ENCODE measurements around the gene OR6S1. TPM values are rescaled to one million over a fixed set of nuclear protein-coding genes. Genes with fewer than 3 reads are reported as not detected.

Gene OR6S1, protein sequence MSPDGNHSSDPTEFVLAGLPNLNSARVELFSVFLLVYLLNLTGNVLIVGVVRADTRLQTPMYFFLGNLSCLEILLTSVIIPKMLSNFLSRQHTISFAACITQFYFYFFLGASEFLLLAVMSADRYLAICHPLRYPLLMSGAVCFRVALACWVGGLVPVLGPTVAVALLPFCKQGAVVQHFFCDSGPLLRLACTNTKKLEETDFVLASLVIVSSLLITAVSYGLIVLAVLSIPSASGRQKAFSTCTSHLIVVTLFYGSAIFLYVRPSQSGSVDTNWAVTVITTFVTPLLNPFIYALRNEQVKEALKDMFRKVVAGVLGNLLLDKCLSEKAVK
- not detected in 2 replicates for total RNA-seq

GRCh38 chr14:20641591-20641990, at the start of gene OR6S1:
Gene OR6S1, minus strand, starts transcription at chr14:20641691. Its CDS starts 0 bp downstream, at chr14:20641691.

GRCh38 chr14:20688167-20688839, 46.8 kb upstream of the OR6S1 start, which contains the start of gene ANG:
Gene ANG, plus strand, starts transcription at chr14:20688764. Its CDS starts 4,801 bp downstream, at chr14:20693565.

DNA sequence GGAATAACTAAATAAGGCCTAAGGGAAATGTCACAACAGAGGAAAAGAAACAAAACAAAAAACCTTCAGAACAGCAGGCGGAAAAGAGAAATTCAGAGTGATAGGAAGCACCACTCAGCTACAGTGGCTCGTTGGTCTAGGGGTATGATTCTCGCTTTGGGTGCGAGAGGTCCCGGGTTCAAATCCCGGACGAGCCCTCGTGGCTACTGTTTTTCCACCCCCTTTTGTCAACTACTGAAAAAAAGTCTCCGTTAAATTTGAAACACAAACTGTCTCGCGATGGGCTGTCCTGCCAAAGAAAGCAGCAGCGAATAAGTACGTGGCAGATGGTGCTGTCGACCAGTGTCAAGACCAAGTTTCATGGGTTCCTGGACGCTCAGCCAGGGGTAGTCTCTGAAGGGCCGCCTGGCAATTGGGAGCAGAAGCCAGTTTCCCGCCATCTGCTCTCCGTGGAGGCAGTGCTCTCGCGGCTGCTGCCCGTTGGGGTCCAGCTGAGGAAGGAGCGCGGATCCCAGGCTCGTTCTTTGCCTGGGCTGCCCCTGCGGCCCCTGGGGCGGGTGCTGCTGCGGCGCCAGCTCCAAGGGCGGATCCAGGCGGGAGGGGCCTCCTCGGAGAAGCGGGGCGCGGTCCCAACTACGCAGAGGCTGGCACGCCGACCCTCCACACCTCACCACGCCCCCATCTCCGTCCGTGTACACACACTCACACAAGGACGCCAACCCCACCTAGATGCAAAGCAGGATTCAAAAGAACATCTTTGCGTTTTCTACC, 42.6 kb upstream of the OR6S1 start, which contains the start of gene RNASE4:
Gene RNASE4 (plus strand): TSS at position 670 of the 771 bp plus-strand sequence. CDS start 14,812 bp downstream, outside the sequence.

DNA sequence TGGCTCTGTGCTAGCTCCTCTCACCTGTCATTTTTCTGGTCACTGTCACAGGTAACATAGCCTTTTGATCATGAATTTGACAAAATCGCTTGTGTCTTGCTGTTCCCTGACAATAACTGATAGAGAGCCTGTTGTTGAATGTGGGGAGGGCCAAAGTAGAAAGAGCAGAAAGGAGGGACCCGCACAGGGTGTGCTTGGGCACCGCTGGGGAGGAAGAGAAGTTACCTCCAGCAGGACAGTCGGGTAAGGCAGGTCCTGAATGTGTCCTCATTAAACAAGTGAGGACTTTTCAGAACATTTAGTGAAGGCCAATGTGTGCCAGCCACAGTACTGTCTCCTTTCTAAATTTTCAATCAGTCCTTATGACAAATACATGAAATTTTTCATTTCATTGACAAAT, 50.3 kb downstream of the OR6S1 start, which contains the start of gene RNASE12:
Gene RNASE12 (minus strand): TSS at position 142 of the 400 bp plus-strand sequence. CDS start 653 bp downstream, outside the sequence.

Small RNAs within 50 kb of the gene (small RNA-seq; reads per million reads assigned to genes)
- not detected for gene RF00019

Other genes with a start within 250 kb of the OR6S1 start
- gene TEP1, start 228.2 kb downstream of the OR6S1 start, total RNA-seq: 26.5 and 34.8 TPM in 2 replicates
- not detected in 2 replicates for gene KLHL33, start 205.5 kb downstream of the OR6S1 start, total RNA-seq
- gene OSGEP, start 186.9 kb downstream of the OR6S1 start, total RNA-seq: 39.1 and 46.2 TPM in 2 replicates
- gene APEX1, start 186.5 kb downstream of the OR6S1 start, total RNA-seq: 83.8 and 85.9 TPM in 2 replicates
- gene PIP4P1, start 180.3 kb downstream of the OR6S1 start, total RNA-seq: 17.2 and 18.4 TPM in 2 replicates
- gene PNP, start 172.3 kb downstream of the OR6S1 start, total RNA-seq: 298 and 424 TPM in 2 replicates
- not detected in 2 replicates for gene RNASE10, start 136.2 kb downstream of the OR6S1 start, total RNA-seq
- not detected in 2 replicates for gene RNASE9, start 80.6 kb downstream of the OR6S1 start, total RNA-seq
- not detected in 2 replicates for gene RNASE11, start 53.7 kb downstream of the OR6S1 start, total RNA-seq
- gene RNASE12, start 50.3 kb downstream of the OR6S1 start, total RNA-seq: not detected in 2 replicates
- 7.4 and 7.5 TPM in 2 replicates for gene RNASE4, start 42.9 kb upstream of the OR6S1 start, total RNA-seq
- 4.3 and 4.7 TPM in 2 replicates for gene ANG, start 47.1 kb upstream of the OR6S1 start, total RNA-seq
- gene EDDM3A, start 104.2 kb upstream of the OR6S1 start, total RNA-seq: not detected in 2 replicates
- gene EDDM3B, start 126.7 kb upstream of the OR6S1 start, total RNA-seq: not detected in 2 replicates
- 0.13 TPM in 1 of 2 replicates, not detected in the other for gene RNASE6, start 139.6 kb upstream of the OR6S1 start, total RNA-seq
- 38.3 and 105 TPM in 2 replicates for gene RNASE1, start 161.2 kb upstream of the OR6S1 start, total RNA-seq
- gene RNASE3, start 249.7 kb upstream of the OR6S1 start, total RNA-seq: not detected in 2 replicates